A673 (cell line): ENCODE measurements around the gene BTLA. TPM values are rescaled to one million over a fixed set of nuclear protein-coding genes. Genes with fewer than 3 reads are reported as not detected.

Experiments used
- BruUV-seq: library from RNA; stranded (reverse); fragments of 400-500 nt; replicated peaks from 2 replicates; lab custom pipeline; 2021; lab: Mats Ljungman, UMichigan
- CTCF ChIA-PET: fragments of 300-600 bp; sonication (Branson Sonifier 250); formaldehyde crosslinking; loops from one replicate; lab custom pipeline; 2022; ENCODE audit warnings: antibody characterized with exemption; lab: Charles Lee
- POLR2A ChIA-PET: fragments of 300-600 bp; sonication (Branson Sonifier 250); formaldehyde crosslinking; loops from one replicate; lab custom pipeline; 2022; ENCODE audit warnings: antibody characterized with exemption; ENCODE audit not compliant: low non-redundant PET; lab: Charles Lee
- DNase-seq: peaks from one replicate; pipeline ENCODE4 v3.0.0-alpha.2; 2015; ENCODE audit warnings: low spot score
- H3K27ac ChIP-seq: fragments of 200-600 bp; sonication (generic); 2 replicates; pipeline ENCODE4 v1.5.1; 2016; ENCODE audit warnings: mixed run types, low read depth, mild to moderate bottlenecking, mixed read lengths, antibody characterized with exemption, low read length; ENCODE audit not compliant: poor library complexity, severe bottlenecking
- H3K27me3 ChIP-seq: fragments of 200-600 bp; sonication (generic); replicated peaks from 2 replicates; pipeline ENCODE4 v1.6.1; 2017; ENCODE audit warnings: mixed run types, low read depth, mild to moderate bottlenecking, mixed read lengths, antibody characterized with exemption, low read length; ENCODE audit not compliant: insufficient read depth, poor library complexity
- H3K36me3 ChIP-seq: fragments of 200-600 bp; sonication (generic); 2 replicates; pipeline ENCODE4 v1.6.1; 2016; ENCODE audit warnings: mixed run types, mild to moderate bottlenecking, mixed read lengths, antibody characterized with exemption, low read length; ENCODE audit not compliant: insufficient read depth, poor library complexity, severe bottlenecking
- H3K4me1 ChIP-seq: fragments of 200-600 bp; sonication (generic); 2 replicates; pipeline ENCODE4 v1.6.1; 2017; ENCODE audit warnings: mixed run types, mild to moderate bottlenecking, mixed read lengths, antibody characterized with exemption, low read length; ENCODE audit not compliant: insufficient read depth, poor library complexity, severe bottlenecking
- H3K4me3 ChIP-seq: fragments of 200-600 bp; sonication (generic); 2 replicates; pipeline ENCODE4 v1.5.1; 2016; ENCODE audit warnings: low read depth, mixed run types, mild to moderate bottlenecking, mixed read lengths, low read length; ENCODE audit not compliant: poor library complexity, severe bottlenecking
- H3K9me3 ChIP-seq: fragments of 200-600 bp; sonication (generic); 2 replicates; pipeline ENCODE4 v1.6.1; 2016; ENCODE audit warnings: mixed run types, low read depth, mild to moderate bottlenecking, mixed read lengths, antibody characterized with exemption, low read length; ENCODE audit not compliant: poor library complexity, severe bottlenecking
- EZH2 ChIP-seq: fragments of 200-600 bp; sonication (generic); IDR thresholded peaks from 2 replicates; pipeline ENCODE4 v1.6.1; 2017; ENCODE audit warnings: borderline replicate concordance, low read depth, mild to moderate bottlenecking, mixed read lengths, antibody characterized with exemption, low read length; ENCODE audit not compliant: poor library complexity, severe bottlenecking
- intact Hi-C: fragments of 100-400 bp; cut with micrococcal nuclease; formaldehyde crosslinking; loops from one replicate; pipeline ENCODE4 v1.10.0; 2022; ENCODE audit not compliant: unreplicated experiment
- total RNA-seq: library from RNA; stranded (reverse); gene quantifications from 2 replicates; pipeline ENCODE4 v1.2.3, GENCODE V29; 2021
- TF ChIP-seq, protein P1 (sequence below): fragments of 300-800, 200-600 bp; sonication (generic); conservative IDR thresholded peaks from 2 replicates; pipeline ENCODE4 v1.5.1; 2017; ENCODE audit warnings: low read depth, mild to moderate bottlenecking, antibody characterized with exemption, low read length, moderate library complexity, mixed read lengths

Gene BTLA
- total RNA-seq, 1 experiment from 2014 or later = not detected

DNA sequence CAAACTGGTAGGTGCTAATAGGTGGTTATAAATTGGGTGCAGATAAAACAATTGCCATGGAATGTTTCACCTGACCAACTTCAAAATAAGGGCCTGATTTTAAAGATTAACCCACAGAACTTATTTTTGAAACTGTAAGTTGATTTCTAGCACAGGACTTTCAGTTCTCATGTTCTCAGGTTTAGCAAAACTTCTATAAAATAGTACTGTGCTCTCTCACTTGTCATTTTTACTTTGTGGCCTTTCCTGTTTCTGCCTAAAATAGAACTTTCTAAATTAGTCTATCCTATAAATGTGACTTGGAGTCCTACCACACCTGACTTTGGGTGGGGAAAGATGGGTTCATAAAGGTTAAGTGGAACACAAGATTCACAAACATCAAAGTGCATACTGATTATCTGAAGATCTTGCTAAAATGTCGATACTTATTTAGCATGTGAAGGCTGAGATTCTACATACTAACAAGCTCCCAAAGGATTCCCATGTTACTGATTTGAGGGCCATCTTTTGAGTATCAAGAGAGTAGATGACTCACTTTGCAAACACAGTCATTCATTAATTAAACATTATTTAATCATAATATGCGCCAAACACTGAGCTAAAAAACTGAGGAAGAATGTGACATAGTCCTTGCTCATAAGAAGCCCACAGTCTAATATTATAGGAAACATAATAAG lies 38.6 kb downstream of the BTLA start:
- ChIA-PET POLR2A (no interaction called here), CTCF (no interaction called here)
- no peak overlapping the region for H3K4me3 ChIP-seq
- H3K27ac ChIP-seq = no peak overlapping the region
- no TSS peak for BruUV-seq
- TF ChIP-seq, protein P1, sequence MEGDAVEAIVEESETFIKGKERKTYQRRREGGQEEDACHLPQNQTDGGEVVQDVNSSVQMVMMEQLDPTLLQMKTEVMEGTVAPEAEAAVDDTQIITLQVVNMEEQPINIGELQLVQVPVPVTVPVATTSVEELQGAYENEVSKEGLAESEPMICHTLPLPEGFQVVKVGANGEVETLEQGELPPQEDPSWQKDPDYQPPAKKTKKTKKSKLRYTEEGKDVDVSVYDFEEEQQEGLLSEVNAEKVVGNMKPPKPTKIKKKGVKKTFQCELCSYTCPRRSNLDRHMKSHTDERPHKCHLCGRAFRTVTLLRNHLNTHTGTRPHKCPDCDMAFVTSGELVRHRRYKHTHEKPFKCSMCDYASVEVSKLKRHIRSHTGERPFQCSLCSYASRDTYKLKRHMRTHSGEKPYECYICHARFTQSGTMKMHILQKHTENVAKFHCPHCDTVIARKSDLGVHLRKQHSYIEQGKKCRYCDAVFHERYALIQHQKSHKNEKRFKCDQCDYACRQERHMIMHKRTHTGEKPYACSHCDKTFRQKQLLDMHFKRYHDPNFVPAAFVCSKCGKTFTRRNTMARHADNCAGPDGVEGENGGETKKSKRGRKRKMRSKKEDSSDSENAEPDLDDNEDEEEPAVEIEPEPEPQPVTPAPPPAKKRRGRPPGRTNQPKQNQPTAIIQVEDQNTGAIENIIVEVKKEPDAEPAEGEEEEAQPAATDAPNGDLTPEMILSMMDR = no peak
- TF ChIP-seq EZH2 = no peak
- H3K4me1 ChIP-seq = no peaks in the 10 kb centered on the region
- H3K27me3 ChIP-seq = no peaks in the 10 kb centered on the region
- H3K9me3 ChIP-seq = no peaks in the 10 kb centered on the region
- intact Hi-C loops = no loop called here
- H3K36me3 ChIP-seq = no peaks in the 10 kb centered on the region
- no peak for DNase-seq

DNA sequence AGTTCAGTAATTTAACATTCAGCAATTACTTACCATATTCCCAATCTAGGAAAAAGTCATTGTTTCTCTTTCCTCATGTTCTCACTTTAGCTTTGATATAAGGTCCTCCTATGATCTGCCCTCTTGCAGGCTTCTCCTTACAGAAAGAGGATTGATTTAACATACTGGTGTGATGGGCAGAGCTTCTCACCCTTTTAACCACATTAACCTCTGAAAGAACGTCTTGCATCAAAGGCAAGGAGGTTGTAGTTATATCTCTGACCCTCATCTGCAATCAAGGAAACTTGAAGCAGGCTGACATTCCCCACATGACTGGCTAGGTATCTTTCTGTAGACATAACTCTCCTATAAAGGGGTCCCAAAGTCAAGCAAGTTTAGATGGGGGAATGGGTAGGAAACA lies 39.5 kb downstream of the BTLA start:
- POLR2A ChIA-PET = no interaction called here
- Histone ChIP-seq H3K4me3 (no peak overlapping the region), H3K36me3 (no peaks in the 10 kb centered on the region), H3K27me3 (no peaks in the 10 kb centered on the region), H3K9me3 (no peaks in the 10 kb centered on the region), H3K4me1 (no peaks in the 10 kb centered on the region), H3K27ac (no peak overlapping the region)
- intact Hi-C loops = no loop called here
- BruUV-seq = no TSS peak
- TF ChIP-seq, protein P1 = no peak
- TF ChIP-seq EZH2 = no peak
- no peak for DNase-seq
- CTCF ChIA-PET = no interaction called here

DNA sequence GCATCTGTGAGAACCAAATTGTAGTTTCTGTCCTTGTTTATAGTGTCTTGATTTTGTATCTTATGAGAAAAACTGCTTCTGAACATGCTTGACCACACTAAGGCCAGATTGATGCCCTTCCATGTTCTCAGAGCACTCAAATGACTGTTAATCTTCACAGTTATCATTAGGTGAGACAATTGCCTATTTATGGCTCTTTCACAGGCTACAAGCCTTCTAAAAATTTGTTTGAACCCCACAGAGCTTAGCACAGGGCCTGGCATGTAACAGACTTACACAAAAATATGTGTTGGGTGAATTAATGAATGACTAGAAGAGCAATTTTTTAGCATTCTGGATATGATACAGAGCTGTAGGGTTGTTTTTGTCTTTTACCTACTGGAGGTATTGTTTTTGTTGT lies 43.1 kb downstream of the BTLA start:
- Histone ChIP-seq H3K36me3 (no peaks in the 10 kb centered on the region), H3K4me3 (no peak overlapping the region), H3K9me3 (no peaks in the 10 kb centered on the region), H3K4me1 (no peaks in the 10 kb centered on the region), H3K27me3 (no peaks in the 10 kb centered on the region), H3K27ac (no peak overlapping the region)
- no TSS peak for BruUV-seq
- no peak for DNase-seq
- POLR2A ChIA-PET = no interaction called here
- intact Hi-C loops = no loop called here
- CTCF ChIA-PET = no interaction called here
- TF ChIP-seq, protein P1 = no peak
- TF ChIP-seq EZH2 = no peak
